GM18502 (cell line): ENCODE data around the gene CEPT1.
"Not testable (repeated sequence)": the region's sequence is repeated elsewhere in the genome, so short reads cannot be mapped to it uniquely, and the experiment has no call there.

Experiments used
- ATAC-seq: cut with Tn5 transposase; IDR thresholded peaks from one replicate; pipeline ENCODE4 v1.9.1; 2021; ENCODE audit warnings: mild to moderate bottlenecking; ENCODE audit not compliant: unreplicated experiment, poor library complexity

CEPT1 gene

GRCh38 chr1:111139956-111140679 is at the start of gene CEPT1, which contains the start of gene DRAM2:
TSS of gene CEPT1 (plus strand) at chr1:111140223. CDS start at chr1:111147715, 7,492 bp downstream.
TSS of gene DRAM2 (minus strand) at chr1:111140093. CDS start at chr1:111131554, 8,539 bp downstream.
- peak; percentile 62 for ATAC-seq

DNA sequence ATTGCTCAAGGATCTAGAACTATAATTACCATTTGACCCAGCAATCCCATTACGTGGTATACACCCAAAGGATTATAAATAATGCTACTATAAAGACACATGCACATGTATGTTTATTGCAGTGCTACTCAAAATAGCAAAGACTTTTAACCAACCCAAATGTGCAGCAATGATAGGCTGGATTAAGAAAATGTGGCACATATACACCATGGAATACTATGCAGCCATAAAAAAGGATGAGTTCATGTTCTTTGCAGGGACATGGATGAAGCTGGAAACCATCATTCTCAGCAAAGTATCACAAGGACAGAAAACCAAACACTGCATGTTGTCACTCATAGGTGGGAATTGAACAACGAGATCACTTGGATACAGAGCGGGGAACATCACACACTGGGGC is 44.6 kb upstream of the CEPT1 start:
- ATAC-seq, result not testable (repeated sequence)

DNA sequence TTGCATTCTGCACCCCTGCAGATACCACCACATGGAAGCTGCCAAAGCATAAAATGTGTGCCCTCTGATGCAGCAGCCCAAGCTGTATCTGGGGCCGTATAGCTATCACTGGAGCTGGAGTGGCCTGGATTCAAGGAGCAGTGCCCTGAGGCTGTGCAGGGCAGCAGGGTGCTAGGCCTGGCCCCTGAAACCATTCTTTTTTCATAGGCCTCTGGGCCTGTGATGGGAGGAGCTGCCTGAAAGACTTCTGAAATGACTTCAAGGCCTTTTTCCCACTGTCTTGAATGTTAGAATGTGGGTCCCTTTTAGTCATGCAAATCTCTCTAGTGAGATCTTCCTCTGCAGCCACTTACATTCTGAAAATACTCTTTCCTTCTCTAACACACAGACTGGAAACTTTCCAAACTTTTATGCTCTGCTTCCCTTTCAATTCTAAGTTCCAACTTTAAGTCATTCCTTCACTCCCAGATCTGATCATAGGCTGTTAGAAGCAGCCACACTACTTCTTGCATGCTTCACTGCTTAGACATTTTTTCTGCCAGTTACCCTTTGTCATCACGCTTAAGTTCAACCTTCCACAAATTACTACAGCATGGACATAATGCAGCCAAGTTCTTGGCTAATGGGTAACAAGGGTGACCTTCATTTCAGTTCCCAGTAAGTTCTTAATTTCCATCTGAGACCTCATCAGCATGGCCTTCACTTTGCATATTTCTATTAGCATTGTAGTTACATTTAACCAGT is 42.5 kb upstream of the CEPT1 start:
- no peak for ATAC-seq

DNA sequence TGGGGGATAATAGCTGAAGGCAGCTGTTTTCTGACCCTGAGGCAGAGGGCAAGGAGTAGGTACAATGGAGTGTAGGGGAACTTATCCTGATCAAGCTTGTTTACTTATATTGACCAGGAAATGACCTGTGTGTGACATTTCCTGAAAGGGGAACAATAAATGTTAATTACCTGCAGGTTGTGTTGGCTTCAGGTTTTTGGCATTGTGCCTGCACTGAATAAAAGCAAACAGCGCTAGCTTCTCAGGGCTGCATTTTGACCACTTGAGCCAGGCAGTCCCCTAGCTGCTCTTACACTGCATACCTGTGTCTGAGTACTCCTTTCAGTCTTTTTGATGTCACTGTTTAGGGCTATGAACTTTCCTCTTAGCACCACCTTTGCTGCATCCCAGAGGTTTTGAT is 40.7 kb upstream of the CEPT1 start:
- ATAC-seq, result no peak

- no peak for ATAC-seq
These were observed 38.0 kb upstream of the CEPT1 start for GRCh38 chr1:111101854-111102642.

DNA sequence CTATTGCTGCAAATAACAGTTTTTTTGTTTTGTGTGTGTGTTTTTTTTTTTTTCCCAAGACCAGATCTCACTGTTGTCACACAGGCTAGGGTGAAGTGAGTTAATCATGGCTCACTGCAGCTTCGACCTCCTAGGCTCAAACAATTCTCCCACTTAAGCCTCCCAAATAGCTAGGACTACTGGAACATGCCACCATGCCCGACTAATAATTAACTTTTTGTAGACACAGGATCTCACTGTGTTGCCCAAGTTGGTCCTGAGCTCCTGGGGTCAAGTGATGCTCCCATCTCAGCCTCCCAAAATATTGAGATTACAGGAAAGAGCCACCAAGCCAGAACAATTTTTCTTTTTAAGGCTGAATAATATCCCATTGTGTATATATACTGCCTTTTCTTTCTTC is 35.0 kb upstream of the CEPT1 start:
- no peak for ATAC-seq

- ATAC-seq, result no peak
These were observed 29.7 kb upstream of the CEPT1 start for GRCh38 chr1:111110197-111110899.

DNA sequence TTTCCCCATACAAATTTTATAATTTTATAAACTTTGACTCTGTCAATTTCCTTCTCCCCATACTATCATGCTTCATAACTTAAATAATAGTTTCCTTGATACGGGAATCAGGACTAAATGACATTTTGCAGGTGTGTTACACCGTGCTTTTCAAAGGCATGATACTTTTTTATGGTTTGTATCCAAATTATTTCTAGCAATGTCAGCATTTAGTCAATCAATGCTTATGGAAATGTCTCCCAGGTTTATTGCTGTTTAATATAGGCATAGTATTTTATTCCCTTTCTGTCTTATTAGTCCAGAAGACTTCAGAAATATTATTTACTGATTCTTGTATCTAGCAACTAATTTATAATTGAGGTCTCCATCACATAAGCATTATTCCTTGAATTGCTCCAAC is 23.5 kb upstream of the CEPT1 start:
- ATAC-seq, result no peak

DNA sequence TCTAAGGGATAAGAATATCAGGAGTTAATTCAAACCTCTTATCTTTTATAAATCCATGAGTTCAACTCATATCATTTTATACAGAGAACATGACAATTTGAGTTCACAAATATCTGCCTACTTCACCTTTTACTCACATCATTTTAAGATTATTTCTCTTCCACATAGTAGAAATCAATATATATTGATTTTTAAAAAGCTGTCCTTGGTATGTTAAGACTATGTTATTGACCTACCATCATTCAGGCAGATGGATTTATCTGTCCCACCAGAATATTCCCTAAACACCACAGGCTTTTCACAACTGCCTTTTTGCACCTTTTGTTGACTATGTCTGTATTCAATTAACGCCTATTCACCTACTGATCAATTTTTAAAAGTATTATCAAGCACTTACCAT is 13.7 kb upstream of the CEPT1 start:
- no peak for ATAC-seq

DNA sequence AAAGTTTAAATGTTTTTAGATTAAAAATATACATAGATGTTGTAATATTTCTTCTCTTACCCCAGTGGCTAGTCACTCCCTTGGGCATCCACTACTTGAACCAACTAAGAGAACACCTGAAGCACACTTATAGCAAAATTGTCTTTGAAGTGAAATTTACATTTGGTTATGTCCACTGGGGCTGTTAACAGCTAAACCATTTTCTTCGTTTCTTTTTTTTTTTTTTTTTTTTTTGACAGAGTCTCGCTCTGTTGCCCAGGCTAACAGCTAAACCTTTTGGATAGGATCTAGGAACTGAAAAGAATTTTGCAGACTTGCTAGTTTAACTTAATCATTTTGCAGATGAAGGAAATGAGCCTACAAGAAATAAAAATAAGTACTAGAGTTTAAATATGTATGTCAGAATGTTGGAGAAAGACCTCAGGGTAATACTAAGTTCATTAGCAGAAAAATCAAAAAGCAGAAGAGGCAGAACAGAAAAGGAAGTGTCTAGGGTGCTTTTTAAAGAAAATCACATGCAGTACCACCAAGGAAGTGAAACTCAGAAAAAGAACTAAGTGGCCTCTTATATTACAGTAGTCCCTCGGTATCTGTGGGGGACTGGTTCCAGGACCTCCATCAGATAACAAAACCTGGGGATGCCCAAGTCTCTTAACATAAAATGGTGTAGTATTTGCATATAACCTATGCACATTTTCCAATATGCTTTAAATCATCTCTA is 11.9 kb upstream of the CEPT1 start:
- ATAC-seq, result peak; percentile 81

- no peak for ATAC-seq
These were observed 10.6 kb upstream of the CEPT1 start for GRCh38 chr1:111129376-111129775.

GRCh38 chr1:111131693-111132092 is 8.3 kb upstream of the CEPT1 start:
- ATAC-seq, result no peak

- ATAC-seq, result no peak
These were observed 6.2 kb upstream of the CEPT1 start for GRCh38 chr1:111133866-111134265.

DNA sequence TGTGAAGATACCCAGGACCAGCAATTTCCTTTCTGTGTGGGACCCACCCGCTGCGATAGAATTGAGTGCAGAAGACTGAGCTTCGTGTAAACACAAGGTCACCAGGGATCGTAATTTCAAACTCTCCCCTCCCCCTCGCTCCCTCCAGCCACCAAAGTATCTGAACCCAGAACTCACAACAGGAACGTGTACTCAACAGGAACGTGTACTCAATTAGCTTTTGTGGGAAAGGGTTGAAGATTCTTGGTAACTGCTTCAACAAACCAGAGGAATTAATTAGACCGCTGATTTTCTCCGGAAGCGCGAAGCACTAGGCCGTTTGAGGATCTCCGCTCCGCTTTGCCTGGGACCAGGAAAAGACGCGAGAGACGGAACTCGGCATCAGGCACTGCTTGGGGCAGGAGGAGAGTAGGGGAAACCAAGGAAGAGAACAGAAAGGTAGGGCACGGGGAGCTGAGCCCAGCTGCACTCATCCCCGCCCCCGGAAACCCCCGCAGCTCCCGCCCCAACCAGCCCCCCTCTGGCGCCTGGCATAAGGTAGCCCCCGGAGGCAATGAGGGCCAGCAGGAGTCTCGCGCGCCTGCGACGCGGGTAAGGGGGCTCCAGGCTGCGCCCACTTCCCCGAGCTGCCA is 583 bp upstream of the CEPT1 start:
- peak; percentile 36 for ATAC-seq

DNA sequence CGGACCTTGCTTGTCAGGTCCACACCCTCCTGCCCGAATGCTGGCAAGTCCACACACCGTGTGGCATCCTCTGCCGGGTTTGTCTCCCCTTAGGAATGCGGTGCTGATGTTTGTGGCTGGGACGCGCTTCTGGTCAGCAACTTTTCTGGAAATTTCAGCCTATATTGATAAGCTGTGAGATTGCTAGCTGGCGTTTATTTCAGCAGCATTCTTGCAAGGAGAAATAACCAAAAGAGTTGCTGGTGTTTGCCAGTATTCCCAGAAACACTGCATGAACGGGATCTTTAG is 601 bp downstream of the CEPT1 start:
- no peak for ATAC-seq

GRCh38 chr1:111141245-111142220 is 1.5 kb downstream of the CEPT1 start:
- ATAC-seq, result no peak

GRCh38 chr1:111142356-111142975 is 2.4 kb downstream of the CEPT1 start:
- ATAC-seq, result no peak

DNA sequence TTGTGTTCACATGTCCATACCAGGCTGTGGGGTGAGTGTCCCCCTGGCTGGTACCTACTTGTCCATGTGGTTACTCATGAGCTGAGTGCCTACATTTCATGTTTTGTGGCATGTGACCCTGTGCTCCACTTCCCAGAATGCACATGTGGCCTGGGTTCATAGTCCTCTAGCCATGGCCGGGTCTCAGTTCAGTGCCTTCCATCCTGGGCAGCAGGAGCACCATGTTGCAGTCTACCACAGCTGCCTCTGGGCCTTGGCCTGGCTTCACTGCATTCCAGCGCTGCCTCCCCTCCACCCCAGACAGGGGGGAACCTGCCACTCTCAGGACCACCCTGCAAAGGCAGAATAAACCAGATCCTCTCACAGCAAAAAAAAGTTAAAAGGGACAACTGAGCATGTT is 5.5 kb downstream of the CEPT1 start:
- no peak for ATAC-seq
